NOMO-1 treated with DMSO at 0.1 percent for 48 hours (cell line): Measurements from ENCODE around the gene ROCK1.
A peak's percentile ranks its signal among the peaks of the same experiment; 100 is the strongest.

Experiments
- DNase-seq: peaks from one replicate; lab custom pipeline; 2025; ENCODE audit not compliant: unreplicated experiment; lab: John Stamatoyannopoulos, UW

ROCK1 gene

GRCh38 chr18:21109936-21110712, 1.5 kb downstream of the ROCK1 start:
- DNase-seq, result no peak

- no peak for DNase-seq
Measured at GRCh38 chr18:21105936-21106335, 5.7 kb downstream of the ROCK1 start.

GRCh38 chr18:21101172-21101571, 10.4 kb downstream of the ROCK1 start:
- DNase-seq, result no peak

GRCh38 chr18:21100678-21101077, 10.9 kb downstream of the ROCK1 start:
- DNase-seq, result no peak

- no peak for DNase-seq
Measured at GRCh38 chr18:21100146-21100545, 11.5 kb downstream of the ROCK1 start.

- DNase-seq, result no peak
Measured at GRCh38 chr18:21099442-21099841, 12.2 kb downstream of the ROCK1 start.

- DNase-seq, result no peak
Measured at GRCh38 chr18:21096760-21097159, 14.9 kb downstream of the ROCK1 start.

- DNase-seq, result no peak
Measured at GRCh38 chr18:21093133-21093532, 18.5 kb downstream of the ROCK1 start.

- no peak for DNase-seq
Measured at GRCh38 chr18:21090680-21091079, 20.9 kb downstream of the ROCK1 start.

- DNase-seq, result no peak
Measured at GRCh38 chr18:21085579-21086166, 25.9 kb downstream of the ROCK1 start.

GRCh38 chr18:21084511-21085078, 27.0 kb downstream of the ROCK1 start:
- no peak for DNase-seq

GRCh38 chr18:21083017-21083416, 28.6 kb downstream of the ROCK1 start:
- no peak for DNase-seq

GRCh38 chr18:21081426-21081825, 30.2 kb downstream of the ROCK1 start:
- DNase-seq, result no peak

- DNase-seq, result no peak
Measured at GRCh38 chr18:21080576-21080975, 31.0 kb downstream of the ROCK1 start.

- peak; percentile 17 for DNase-seq
Measured at GRCh38 chr18:21074336-21075323, 37.0 kb downstream of the ROCK1 start.

GRCh38 chr18:21073180-21073579, 38.4 kb downstream of the ROCK1 start:
- no peak for DNase-seq

GRCh38 chr18:21071071-21071470, 40.5 kb downstream of the ROCK1 start:
- DNase-seq, result no peak

GRCh38 chr18:21069468-21069867, 42.1 kb downstream of the ROCK1 start:
- DNase-seq, result no peak

GRCh38 chr18:21064347-21064746, 47.3 kb downstream of the ROCK1 start:
- DNase-seq, result no peak

GRCh38 chr18:21063011-21063410, 48.6 kb downstream of the ROCK1 start:
- no peak for DNase-seq

- no peak for DNase-seq
Measured at GRCh38 chr18:21057112-21057511, 54.5 kb downstream of the ROCK1 start.
